ENCODE data around the gene ACBD3.

ACBD3 gene

GRCh38 chr1:226097866-226098625 lies 88.5 kb downstream of the ACBD3 start:
- Histone ChIP-seq H3K4me2 (no peak overlapping the region), H3K27ac (no peak overlapping the region), H3K27me3 (peaks cover 17 to 24% (median 20%) of the 10 kb centered on the region in 11 experiments), H3K4me1 (peaks cover 0 to 12% (median 7%) of the 10 kb centered on the region in 10 experiments; a peak in 10 of 20 replicates), H3K9me3 (replicated peaks in 1 of 11) (no peaks in the 10 kb centered on the region), H3K9ac (no peak overlapping the region), H4K20me1 (no peaks in the 10 kb centered on the region), H3K36me3 (no peaks in the 10 kb centered on the region), H3K4me3 (no peak overlapping the region)
- TF ChIP-seq Cebpa-rat (IDR thresholded peaks at IDR 0.05): no peak

- Histone ChIP-seq H3K4me1 (peaks cover 0 to 13% (median 2%) of the 10 kb centered on the region in 10 experiments; a peak in 9 of 20 replicates), H4K20me1 (no peaks in the 10 kb centered on the region), H3K27ac (no peak overlapping the region), H3K36me3 (no peaks in the 10 kb centered on the region), H3K27me3 (peaks cover 10 to 14% (median 11%) of the 10 kb centered on the region in 11 experiments), H3K4me3 (no peak overlapping the region), H3K9me3 (replicated peaks in 1 of 11) (peaks cover 0 to 8% (median 4%) of the 10 kb centered on the region in 11 experiments; a peak in 5 of 22 replicates), H3K9ac (no peak overlapping the region), H3K4me2 (no peak overlapping the region)
- TF ChIP-seq Cebpa-rat (IDR thresholded peaks at IDR 0.05): no peak
These were observed 91.3 kb downstream of the ACBD3 start for GRCh38 chr1:226095286-226095685.
